HG02759 (cell line): ENCODE data around the gene SEC24B.

Experiments used
- ATAC-seq: cut with Tn5 transposase; IDR thresholded peaks from one replicate; pipeline ENCODE4 v1.9.1; 2021; ENCODE audit warnings: mild to moderate bottlenecking, moderate library complexity; ENCODE audit not compliant: unreplicated experiment

SEC24B gene

DNA sequence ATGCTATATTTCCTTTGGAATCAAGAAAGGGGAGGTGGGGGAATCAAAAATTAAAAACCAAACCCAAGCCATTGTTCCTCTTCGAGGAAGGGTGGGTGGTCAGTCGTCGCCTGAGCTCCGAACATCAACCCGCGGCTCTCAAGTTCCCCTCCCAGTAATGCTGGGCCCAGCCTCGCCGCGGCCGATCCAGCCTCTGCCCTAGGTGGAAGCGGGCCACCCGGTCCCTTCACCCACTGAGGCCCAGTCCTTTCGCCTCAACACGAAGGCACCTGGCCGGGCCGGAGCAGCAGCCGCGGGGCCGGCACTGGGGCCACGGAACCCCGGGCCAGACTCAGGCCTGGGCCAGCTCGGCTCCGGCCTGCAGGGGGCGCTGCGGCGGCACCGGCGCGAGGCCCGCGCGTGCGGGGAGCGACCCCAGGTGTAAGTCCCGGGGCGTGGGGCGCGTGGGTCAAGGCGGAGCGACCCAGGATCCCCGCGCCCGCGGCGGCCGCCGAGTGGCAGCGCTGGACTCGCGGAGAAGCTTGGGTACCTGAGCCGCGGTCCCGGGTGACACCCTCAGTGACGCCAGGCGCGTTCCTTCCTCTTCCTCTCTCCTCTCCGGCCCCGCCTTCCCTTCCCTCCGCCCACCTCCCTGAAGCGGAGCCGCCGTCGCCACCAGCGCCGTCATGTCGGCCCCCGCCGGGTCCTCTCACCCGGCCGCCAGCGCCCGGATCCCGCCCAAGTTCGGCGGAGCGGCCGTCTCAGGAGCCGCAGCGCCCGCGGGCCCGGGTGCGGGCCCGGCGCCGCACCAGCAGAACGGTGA is at the start of gene SEC24B:
TSS of gene SEC24B (plus strand) at position 611 of the 802 bp plus-strand sequence. CDS start at position 666, 55 bp downstream.
- peak; percentile 93 for ATAC-seq

DNA sequence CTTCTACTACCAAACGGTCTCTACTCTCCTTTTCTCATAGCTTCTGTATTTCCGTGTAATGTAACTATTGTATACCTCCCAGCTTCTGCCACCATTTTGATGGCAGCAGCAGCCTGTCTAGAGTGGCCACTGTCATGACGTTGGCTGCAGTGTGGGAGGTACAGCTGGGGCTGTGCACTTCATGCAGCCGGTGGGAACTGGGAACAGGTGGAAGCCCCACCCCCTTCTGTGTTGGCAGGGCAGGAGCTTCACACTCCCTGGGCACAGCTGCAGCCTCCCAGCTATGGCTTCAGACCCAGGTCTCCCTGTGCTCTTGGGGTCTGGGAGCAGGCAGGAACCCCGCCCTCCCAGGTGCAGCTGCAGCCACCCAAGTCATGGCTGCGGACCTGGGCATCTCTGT is 49.8 kb upstream of the SEC24B start:
- ATAC-seq = no peak

DNA sequence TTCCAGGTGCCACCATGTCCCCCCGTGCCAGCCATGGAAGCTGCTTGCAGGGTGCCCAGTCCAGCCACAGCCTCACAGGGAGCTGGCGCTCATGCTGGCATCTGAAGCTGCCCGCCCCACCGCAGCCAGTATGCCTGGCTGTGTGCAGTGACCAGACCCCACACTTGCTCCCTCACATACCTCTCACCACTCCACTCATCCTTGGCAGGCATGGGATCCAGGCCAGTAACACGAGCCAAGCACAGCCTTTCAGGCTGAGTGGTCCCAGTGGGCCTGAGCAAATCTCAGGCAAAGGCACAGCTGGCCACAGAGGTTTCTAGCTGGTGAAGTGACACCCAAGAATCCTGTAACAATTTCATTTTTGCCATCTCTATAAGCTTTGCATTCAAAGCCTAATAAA is 48.4 kb upstream of the SEC24B start:
- no peak for ATAC-seq

DNA sequence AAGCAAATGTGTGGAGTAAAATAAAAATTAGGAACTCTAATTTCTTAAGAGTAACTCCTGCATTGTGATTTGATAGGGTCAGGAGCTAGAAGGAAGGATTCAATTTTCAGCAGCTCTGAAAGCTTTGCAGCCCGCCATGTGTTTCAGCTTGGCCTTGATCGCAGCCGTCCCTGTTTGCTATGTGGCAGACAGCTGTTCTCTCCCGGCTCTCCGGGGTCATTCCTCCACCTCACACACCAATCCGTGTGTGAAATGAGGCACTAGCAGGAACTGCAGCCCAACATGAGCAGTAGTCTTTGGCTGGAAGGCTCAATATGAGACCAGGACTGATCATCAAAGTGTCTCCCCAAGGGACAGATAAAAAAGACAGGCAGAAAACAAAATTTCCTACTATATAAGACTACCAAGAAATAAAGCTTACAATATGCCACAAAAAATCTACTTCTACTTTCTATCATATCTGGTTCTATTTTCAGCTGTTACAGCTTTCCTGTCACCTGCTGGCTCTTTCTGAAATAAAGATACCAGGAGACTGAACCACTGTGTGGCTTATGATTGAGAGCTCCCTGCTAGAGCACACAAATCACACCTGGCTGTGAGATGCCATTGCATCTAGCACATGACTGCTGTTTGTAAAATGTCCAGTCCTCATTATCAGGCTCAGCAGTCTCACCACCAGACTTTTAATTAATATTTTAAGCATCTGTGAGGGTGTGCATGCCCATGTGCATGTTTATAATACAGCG is 44.1 kb upstream of the SEC24B start:
- ATAC-seq = no peak

DNA sequence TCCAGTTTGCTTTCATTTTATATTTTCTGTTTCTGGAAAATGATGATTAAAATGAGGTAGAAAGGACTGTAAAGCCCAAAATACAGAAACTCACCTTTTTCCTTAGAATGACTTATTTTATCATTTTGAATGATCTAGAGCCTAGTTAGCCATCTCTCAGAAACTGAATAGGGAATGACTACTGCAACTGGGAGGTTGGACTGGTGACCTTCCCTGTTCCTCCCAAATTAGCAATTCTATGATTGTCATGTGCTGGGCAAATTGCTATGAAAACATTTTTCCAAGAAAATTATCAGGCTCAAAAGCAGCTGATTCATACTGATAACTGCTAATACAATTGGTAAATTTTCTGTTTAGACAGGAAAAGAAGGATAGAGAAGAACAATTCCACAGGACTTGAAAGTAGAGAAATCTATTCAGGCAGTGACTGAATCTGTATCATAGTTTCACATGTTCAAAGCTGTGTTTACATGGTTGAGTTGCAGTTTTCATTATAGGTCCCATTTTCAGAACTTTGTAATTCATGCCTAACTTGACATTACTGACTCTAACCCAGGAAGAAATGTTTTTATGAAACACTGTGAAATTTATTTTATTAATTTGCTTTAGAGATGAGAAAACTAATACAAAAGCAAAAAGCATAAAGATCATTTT is 43.4 kb upstream of the SEC24B start:
- no peak for ATAC-seq

DNA sequence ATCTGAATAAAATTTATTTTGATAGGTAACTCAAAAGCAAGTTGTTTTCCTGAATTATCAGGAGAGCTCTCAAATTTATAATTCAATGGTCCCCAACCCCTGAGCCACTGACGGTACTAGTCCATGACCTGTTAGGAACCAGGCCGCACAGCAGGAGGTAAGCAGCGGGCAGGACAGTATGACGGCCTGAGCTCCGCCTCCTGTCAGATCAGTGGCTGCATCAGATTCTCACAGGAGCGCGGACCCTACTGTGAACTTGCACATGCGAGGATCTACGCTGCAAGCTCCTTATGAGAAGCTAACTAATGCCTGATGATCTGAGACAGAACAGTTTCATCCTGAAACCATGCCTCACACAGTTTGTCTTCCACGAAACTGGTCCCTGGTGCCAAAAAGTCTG is 37.9 kb upstream of the SEC24B start:
- ATAC-seq = no peak

DNA sequence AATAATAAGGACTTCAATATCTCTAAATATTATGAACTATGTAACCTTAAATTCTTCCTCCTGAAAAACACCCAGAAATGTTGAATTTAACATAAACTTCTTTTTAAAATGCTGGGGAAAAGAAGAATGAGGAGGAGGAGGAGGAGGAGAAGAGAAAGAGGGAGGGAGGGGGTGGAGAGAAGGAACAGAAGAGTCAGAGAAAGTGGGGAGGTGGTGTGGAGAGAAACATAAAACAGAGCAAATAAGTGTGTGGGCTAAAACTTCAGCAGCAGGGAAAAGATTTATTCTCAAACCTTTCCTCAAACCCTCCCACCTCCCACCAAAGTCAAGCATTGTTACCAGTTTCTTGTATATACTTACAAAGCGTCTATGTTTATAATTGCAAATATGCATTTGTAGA is 34.7 kb upstream of the SEC24B start:
- no peak for ATAC-seq

DNA sequence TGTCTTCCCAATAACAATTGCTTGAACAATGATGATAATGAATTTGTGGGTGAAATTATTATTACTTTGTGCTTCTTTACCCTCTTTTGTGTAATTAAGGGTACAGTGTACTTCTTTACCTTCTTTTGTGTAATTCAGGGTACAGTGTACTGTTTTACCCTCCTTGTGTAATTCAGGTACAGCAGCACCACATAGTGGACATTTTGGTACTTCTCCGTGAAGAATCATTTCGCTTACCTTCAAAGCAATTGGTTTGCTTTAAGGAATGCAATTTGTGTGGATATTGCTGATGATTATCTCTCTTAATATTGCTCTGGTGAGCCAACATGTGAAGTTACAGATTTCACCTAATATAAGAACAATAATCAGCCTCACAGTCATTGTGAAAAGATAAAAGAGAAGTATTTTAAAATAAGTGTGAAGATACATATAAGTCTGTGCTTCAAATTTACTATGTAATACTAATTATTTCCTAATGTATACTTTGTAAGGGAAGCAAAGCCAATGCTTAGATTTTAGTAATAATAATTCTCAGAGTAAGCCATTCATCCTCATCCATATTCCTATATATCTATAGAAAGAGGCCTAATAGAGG is 27.2 kb upstream of the SEC24B start:
- ATAC-seq = peak; percentile 80

DNA sequence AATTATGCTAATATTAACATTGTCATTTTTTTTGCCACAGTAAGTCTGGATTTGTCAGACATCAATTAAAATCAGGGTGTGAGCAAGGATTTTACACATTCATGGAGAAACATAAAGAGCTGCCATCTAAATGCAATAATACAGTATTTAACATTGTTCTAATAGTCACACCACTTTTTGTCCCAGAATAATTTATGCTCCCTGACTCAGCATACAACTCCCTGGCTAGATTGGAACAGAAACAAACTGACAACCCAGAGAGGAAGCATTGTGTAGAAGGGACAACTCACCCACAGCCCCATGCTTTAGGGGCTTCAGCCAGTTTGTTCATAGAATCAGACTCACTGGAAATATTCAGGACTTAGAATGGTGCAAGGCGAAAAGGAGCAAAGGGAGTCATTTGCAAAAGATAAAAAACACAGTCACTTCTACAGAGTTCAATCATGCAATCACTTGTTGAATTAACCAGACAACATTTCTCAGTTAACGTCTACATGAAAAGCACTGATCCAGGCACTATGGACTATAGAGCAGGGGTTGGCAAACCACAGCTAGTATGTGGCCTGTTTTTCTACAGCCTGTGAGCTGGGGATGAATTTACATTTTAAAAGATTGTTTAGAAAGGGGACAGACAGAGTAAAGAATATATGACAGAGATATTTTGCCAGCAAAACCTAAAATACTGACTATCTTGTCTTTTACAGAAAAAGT is 26.4 kb upstream of the SEC24B start:
- ATAC-seq = no peak

DNA sequence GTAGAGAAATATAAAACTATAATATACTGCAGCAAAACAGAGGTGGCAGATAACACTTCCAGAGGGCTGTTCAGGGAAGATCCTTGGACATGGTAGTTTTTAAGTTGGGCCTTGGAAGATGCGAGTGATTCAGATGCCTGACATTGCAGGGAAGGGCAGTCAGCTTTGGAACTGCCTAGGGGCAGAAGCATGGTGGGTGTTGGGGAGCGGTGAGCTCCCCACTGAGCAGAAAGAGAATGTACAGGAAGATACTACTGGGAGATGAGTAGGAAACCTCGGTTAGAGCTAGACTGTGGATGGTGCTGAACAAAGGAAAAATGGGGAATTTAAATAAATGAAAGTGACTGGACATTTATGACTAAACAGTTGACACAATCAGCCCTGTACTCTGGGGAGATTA is 24.9 kb upstream of the SEC24B start:
- no peak for ATAC-seq

DNA sequence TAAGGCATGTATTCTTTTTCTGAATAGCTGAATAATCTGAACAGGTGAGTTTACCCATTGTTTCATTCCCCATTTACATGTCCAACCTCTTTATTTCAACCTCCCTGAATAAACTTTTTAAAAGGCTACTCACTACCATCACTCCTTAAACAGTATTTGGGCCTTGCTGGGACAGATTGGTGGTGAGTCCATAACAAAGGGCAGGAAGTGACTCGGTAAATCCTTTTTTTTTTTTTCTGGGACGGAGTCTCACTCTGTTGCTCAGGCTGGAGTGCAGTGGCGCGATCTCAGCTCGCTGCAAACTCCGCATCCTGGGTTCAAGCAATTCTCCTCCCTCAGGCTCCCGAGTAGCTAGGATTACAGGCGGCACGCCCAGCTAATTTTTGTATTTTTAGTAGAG is 23.4 kb upstream of the SEC24B start:
- ATAC-seq = no peak

DNA sequence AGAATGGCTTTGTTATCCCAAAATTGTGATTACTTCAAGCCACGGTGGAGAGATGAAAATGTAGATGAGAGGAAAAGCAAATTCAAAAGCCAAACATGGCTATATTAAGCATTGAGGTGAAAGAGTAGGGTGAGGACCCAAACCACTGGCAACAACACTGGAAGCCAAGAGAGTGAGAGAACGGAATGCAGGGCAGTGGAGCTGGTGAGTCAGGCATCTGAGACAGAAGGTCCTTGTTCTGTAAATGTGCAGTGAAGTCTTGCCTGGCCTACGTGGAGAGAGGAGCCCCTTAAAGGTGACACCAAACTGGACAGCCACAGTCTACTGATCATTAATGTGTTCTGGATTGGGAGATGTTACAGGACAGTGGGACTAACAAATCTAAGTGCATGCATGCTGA is 22.8 kb upstream of the SEC24B start:
- ATAC-seq = no peak

DNA sequence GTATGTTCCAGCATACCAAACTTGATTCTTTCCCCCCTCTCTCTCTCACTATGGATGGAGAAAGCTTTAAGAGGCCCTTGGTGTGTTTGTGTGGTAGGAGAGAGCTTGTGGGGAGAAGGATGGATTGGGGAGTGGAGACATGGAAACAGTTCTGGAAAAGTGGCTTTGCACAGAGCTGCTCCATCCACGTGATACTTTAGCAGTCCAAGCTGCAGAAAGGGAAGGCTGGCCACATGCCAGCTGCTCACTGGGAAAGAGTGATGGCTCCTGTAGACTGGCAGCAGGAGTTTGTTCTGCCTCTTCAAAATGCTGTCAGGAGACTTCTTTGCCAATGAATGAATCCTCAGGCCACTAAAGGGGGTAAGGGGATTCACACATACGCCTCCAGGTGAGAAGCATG is 21.7 kb upstream of the SEC24B start:
- ATAC-seq = no peak

DNA sequence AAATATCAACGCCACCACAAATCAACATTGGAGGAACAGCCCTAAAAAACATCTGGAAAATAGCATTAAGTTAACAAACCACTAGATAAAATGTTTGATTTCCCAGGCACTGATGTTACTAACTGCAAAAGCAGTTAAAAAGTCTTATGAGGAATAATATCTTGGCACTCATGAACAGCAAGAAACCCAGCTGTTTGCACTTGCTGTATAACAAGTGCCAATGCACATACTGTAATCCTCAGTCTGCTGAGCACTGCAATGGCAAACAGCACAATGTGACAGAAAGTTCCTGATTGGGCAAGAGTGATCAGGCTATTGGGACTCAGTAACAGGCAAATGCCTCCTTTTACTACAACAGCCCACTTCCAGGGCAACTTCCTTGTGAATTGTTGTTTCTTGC is 20.8 kb upstream of the SEC24B start:
- ATAC-seq = no peak

DNA sequence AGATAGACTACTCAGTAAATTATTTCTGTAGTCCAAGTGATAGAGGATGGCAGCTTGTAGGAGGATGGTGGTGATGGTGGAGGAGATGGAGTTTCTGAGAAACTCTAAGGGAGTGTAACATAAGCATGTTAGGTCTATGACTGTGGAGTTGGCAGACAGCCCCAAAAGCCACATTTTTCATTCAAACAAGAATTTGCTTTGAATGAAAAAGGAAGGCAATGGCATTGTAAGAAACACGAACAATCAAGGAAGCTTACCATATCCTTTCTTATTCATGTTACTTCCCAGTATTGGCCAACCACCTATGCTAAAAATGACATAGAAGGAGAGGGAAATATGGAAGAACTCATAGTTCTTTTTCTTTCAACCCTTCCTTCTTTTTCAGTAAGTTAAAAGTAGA is 18.7 kb upstream of the SEC24B start:
- no peak for ATAC-seq

DNA sequence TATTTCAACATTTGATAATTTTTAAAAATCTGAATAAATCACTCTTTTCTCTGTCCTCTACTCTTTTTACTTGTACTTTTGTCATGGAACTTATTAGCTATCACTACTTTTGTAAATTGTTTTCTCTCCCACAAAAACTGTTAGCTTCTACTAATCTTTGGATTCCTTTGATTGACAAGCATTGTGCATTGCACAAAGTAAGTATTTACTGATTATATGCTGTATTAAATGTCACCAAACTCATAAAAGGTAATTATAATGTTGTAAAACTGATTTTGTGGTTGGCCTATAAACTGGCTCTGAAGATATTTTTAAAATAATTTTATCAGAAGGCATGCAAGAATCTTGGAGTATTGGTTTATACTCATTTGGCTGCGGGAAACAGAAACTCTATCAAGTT is 15.0 kb upstream of the SEC24B start:
- no peak for ATAC-seq

DNA sequence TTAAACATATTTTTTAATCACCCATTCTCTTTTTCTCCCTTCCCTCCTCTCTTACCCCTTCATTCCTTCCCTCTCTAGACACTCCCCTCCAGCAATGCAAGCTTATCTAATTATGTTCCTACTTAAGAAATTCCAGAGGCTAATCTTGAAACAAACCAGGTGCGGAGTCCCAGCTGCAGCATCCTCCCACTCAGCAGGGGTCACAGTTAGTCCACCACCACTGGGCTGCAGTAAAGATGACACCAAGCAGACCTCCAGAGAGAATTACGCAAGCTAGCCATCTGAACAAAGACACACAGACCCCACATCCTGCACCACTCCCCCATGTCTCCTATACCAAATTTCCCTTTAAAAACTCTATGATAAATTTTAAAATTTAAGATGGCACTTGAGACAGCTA is 13.9 kb upstream of the SEC24B start:
- no peak for ATAC-seq

DNA sequence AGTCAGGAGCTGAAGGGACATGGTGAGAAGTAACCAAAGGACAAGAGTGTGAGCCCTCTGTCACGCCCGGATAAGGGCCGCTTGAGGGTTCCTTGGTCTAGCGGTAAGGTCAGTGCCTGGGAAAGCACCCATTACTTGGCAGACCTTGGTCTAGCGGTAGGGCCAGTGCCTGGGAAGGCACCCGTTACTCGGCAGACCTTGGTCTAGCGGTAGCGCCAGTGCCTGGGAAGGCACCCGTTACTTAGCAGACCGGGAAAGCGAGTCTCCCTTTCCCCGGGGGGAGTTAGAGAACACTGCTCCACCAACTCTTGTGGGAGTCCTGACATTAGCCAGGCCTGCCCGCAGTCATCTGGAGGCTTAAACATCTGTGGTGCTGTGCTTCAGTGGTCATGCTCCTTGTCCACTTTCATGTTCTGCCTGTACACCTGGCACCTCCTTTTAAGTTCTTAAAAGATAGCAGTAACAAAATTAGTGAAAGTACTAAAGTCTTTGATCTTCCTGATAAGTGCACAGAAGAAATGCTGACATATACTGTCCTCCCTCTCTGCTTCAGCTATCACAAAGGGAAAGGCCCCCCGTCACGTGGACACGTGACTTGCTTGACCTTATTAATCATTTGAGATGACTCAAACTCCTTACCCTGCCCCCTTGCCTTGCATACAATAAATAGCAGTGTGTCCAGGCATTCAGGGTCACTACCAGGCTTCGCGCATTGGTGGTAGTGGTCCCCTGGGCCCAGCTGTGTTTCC is 9.3 kb upstream of the SEC24B start:
- ATAC-seq = no peak

DNA sequence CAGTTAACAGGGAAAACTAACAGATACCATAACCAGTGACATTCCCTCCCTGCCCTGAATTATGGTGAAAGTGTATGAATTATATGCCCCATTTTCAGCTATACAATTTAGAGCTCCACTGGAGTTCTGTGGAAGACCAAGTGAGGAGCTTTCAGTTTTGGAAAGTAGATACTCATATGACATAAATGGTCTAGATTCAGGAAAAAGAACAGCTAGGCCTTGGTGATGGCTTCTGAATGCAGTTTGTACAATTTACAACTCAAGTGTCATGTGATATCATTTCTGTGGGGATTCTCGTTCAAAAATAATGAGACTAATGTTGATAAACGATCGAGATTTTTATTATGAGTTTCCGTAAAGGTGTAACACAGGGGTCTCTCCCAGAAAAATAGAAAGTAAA is 8.2 kb upstream of the SEC24B start:
- no peak for ATAC-seq

DNA sequence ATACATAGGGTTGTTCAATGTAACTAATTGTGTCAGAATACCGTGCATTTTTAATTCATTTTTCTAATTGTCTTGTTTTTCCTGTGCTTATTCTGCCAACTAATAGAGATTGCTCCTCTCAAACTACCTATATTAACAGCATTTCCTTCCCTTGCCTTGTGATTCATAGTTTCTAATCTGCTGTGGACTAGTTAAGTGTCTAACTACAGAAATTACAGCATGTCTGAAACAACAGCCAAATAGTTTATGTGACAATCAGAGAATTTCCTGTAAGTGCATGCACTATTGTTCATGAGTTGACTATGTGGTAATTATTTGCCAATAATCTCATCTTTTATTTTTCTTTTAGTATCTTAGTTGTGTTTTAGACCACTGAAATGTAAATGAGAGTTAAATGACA is 4.1 kb upstream of the SEC24B start:
- ATAC-seq = no peak
